ENCODE data around the gene SEC31B.

Gene SEC31B

GRCh38 chr10:100477970-100478369 is 41.7 kb downstream of the SEC31B start:
- intact Hi-C loops (cut with DNase I): no loop called here

GRCh38 chr10:100470367-100470766 is 49.3 kb downstream of the SEC31B start:
- intact Hi-C loops (cut with DNase I): no loop called here
- no peak for DNase-seq

More at GRCh38 chr10:100477970-100478369, 41.7 kb downstream of the SEC31B start:
- no peak for DNase-seq

- intact Hi-C loops (cut with DNase I): no loop called here
- DNase-seq: no peak
Measured at GRCh38 chr10:100469756-100470155, 49.9 kb downstream of the SEC31B start.

- intact Hi-C loops (cut with DNase I): no loop called here
- DNase-seq: no peak
Measured at GRCh38 chr10:100468978-100469377, 50.7 kb downstream of the SEC31B start.

GRCh38 chr10:100468322-100468721 is 51.3 kb downstream of the SEC31B start:
- no peak for DNase-seq
- intact Hi-C loops (cut with DNase I): no loop called here

GRCh38 chr10:100462709-100463108 is 57.0 kb downstream of the SEC31B start, which contains the start of gene WNT8B:
Gene WNT8B (plus strand): TSS chr10:100463009. CDS start chr10:100463169, 160 bp downstream.
- intact Hi-C loops (cut with DNase I): no loop called here
- no peak for DNase-seq

GRCh38 chr10:100448951-100449350 is 70.7 kb downstream of the SEC31B start:
- DNase-seq: no peak
- intact Hi-C loops (cut with DNase I): no loop called here

GRCh38 chr10:100447663-100448062 is 72.0 kb downstream of the SEC31B start:
- DNase-seq: no peak
- intact Hi-C loops (cut with DNase I): no loop called here

- no peak for DNase-seq
- intact Hi-C loops (cut with DNase I): no loop called here
Measured at GRCh38 chr10:100446130-100446761, 73.4 kb downstream of the SEC31B start.

- DNase-seq: no peak
- intact Hi-C loops (cut with DNase I): no loop called here
Measured at GRCh38 chr10:100442548-100442947, 77.1 kb downstream of the SEC31B start.

- DNase-seq: no peak
- intact Hi-C loops (cut with DNase I): no loop called here
Measured at GRCh38 chr10:100438674-100439315, 80.9 kb downstream of the SEC31B start.

Data from head of caudate nucleus (tissue), 42 donors.